Activated T-cell treated with anti-CD3 and anti-CD28 coated beads, Interleukin-2, amount 50 U/mL, for 48 hours (primary cell): ENCODE results near the gene FAM193B.
"Not testable (repeated sequence)": the region's sequence is repeated elsewhere in the genome, so short reads cannot be mapped to it uniquely, and the experiment has no call there.

Experiments
- DNase-seq, 2 experiments: peaks; one replicate each; pipeline ENCODE4 v3.0.0-alpha.2; 2020

FAM193B gene

DNA sequence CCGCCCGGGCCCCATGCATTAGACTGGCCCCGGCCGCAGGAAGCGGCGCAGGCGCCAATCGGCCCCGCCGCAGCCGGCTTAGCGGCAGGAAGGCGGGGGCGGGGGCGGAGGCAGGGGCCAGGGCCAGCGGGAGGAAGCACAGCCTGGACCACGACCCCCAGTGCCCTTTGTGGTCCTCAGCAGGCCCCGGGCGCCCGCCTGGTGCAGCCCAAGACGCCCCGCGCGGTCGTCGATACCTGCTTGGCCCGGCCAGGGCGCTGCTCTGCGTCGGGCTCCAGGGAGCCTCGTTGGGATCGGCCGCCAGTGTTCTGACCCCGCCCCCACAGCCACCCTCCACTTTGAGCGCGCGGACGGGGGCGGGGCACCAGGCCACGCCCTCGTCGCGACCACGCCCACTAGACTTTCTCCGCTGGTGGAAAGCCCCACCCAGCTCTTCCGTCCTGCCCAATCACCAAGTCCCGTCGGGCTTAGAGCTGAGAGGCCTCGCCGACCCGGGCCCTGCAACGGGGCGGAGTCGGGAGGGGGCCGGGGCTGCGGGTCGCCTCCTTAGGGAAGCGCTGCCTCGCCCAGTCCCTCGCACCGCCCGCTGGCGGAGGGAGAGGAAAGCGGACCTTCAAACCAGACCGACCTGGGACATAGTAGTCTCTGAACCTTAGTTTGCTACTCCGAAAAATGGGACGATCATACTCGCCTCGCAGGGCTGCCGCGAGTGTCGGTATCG lies 56.9 kb downstream of the FAM193B start, which contains the start of gene PDLIM7:
PDLIM7 (minus strand) TSS at position 313 of the 721 bp plus-strand sequence. CDS start 1,092 bp downstream, outside the sequence.
- DNase-seq, result peak; percentile 98 to 99

DNA sequence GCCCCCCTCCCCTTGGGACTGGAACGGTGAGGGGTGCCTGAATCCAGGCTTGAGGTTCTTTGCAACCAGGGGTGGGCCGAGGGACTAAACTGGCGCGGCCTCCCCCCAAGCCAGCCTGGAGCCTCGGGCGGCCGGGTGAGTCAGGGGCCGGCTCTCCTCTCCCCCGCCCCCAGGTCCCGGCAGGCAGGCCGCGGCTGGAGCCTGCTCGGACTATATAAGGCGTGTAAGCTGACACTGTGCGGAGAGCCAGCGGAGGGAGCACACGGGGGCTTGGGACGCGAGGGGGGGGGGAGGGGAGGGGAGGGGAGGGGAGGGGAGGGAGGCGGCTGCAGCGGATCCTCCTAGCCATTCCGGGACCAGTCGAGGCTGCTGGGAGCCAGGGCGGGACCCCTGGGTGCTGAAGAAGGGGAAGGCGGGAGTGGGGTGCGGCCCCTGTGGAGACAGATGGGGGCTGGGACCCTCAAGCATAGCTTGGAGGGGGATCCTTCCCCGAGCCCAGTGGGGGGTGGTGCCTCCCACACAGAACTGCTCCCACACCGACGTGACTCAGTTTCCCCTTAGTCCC lies 57.6 kb downstream of the FAM193B start:
- peak in 1 of 2 experiments; percentile 52 for DNase-seq

DNA sequence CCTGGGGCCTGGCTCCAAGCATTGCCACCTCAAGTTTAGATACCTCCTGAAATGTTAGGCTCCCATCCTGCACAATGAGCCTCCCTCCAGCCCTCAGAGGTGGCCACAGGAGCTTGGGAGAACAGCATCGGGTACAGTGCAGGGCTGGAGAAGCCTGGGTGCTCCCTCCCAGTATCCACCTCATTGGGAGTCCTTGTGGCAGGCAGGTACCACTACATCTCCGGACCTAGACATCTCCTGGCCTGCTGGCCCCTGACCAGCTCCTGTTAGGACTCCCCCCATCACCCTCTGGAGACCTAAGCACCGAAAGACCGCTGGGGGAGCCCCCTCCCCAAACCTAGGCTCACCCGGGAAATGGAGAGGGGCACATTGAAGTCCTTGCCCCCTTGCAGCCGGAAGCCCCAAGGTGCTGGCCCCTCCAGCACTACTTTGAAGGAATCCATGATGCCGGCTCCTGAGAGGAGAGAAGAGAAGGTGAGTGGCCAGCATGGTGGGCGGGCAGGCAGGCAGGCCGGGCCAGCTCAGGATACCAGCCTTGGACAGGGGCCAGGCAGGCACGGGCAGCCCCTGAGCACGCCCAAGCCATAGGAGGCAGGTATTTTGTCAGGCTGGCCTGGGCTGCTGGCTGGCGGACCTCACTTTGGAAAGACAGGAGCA lies 58.2 kb downstream of the FAM193B start:
- DNase-seq, result no peak

DNA sequence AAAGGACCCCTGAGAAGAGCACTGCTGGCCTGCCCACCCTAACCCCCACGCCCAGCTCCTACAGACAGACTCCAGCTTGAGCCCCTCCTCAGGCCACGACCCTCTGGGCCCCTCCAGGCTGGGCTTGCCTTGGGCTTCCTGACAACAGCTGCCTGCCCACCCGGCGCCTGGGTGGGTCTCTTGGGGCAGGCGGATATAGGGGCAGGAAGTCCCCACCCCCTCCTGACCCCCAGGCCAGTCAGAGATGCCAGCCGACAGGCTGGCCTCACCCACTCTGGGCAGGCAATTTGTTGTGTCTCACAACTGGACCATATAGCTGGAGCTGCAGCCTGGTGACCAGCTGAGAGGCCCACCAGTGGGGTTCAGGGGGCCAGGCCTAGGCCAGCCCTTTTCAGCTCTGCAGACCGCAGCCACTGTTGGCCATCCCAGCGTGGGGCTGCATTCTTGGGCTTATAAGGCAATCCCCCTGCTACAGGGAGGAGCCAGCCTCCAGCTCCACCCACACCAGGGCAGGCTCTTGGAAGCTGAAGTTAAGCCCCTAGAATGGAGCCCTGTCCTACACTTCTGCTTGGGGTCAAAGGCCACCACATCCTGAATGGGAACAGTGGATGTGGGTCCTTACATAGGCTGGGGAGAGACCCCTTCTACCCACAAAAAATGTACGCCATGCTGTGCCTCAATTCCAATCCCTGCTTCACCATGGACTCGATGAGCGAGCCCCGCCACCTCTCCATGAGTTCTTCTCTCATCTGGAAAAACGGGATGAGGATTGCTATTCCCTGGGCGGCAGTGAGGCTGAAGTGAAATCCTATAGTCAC lies 58.9 kb downstream of the FAM193B start:
- DNase-seq, result no peak

DNA sequence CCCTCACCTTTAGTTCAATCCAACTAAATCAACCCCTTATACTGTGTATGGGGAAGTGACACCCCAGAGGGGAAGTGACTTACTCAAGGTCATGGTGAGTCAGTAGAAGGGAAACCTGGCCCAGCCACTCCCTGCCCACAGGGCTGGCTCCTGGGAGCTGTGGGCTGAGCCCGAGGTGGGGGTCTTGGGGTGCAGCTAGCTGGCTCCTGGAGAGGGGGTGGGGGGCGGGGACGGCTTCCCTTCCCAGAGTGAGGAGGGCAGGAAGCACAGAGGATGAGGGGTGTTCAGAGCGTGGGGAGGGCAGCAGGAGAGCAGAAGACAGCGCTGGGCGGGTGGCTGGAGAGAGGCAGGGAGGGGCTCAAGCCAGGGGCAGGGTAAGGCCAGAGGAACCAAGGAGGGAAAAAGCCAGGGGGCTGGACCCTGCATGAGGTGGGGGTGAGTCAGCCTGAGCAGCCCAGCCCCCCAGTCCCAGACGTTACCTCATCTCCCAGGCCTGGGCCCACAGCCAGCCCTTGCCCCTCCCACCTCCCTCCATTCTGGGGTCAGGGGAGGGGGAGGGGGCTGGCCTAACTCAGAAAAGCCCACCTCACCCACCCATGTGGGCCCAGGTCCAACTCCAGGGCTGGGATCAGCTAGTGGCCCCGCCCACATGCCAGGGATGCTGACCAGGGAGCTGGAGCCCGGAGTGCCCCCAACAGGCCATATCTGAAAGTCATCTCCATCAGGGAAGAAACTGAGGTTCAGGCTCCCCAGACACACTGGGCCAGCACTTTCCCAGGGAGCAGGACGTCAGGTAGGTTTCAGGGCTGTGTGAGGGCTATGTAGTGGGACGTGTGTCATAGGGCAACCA lies 59.8 kb downstream of the FAM193B start:
- peak; percentile 61 to 64 for DNase-seq

DNA sequence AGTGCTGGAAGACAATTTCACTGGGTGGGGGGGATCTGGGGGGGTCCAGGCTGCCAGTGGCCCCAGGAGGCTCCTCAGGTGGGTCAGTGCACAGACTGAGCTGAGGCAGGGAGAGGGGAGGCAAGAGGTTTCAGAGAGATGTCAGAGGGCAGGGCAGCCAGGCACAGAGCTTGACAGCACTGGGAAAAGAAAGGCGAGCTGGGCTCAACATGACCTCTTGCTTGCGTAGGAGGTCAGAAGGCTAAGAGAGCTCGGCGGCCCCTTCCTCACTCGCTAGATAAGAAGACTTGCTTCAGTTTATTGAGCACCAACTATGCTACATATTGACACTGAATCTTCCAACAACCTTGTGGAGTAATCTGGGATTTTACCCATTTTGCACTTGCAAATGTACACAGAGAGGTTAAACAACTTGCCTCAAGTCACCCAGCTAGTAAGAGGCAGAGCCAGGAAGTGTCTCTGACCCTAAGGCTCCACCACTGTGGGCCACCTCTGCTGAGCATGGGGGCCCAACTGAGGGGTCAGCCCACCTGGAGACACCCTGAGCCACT lies 60.5 kb downstream of the FAM193B start:
- no peak for DNase-seq

DNA sequence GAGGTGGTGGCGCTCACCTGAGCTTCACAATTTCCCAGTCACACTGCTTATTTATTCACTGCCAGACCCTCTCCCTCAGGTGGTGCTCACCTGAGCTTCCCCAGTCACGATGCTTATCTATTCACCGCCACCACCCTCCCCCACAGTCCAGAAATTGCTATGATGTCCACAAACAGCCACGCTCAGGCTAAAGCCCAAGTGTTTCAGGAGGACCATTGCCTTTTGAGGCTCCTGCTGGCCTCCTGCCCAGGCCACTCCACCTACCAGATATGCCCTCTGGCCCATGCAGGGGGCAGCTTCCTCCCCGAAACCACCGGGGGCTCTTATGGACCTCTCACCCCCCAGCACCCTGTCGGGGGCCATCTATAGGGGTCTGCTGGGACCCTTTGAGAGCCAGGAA lies 61.5 kb downstream of the FAM193B start:
- no peak for DNase-seq

DNA sequence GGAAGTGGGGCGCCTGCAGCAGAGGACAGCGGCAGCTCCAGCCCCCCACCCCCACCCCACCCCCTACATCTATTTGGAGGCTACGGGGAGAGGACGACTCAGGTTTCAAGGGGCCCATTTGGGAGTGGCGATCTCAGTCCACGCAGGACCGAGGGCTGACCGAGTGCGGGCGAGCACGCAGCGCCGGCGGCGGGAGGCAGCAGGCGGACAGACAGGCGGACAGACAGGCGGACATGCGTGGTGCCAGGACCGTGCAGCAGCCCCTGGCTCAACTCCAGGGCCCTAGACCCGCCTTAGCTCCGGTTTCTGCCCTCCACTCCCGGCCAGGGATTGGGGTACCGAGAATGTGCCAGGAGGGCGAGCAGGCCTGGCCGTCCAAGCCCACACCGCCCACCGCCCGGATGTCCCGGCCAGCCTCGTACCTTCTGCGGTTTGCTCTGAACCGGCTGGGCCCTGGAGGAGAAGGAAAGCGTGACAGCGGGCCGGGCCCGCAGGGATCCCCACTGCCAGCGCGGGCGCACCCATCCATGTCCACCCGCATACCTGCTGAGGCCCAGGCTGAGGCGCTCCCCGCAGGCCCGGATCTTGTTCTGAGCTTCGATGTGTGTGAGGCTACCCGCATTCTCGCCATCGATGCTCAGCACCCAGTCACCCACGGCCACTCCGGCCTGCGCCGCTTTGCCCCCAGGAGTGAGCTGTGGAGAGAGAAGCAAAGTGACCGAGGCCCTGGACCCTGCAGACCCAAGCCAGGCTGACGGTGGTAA lies 62.2 kb downstream of the FAM193B start:
- no peak for DNase-seq

DNA sequence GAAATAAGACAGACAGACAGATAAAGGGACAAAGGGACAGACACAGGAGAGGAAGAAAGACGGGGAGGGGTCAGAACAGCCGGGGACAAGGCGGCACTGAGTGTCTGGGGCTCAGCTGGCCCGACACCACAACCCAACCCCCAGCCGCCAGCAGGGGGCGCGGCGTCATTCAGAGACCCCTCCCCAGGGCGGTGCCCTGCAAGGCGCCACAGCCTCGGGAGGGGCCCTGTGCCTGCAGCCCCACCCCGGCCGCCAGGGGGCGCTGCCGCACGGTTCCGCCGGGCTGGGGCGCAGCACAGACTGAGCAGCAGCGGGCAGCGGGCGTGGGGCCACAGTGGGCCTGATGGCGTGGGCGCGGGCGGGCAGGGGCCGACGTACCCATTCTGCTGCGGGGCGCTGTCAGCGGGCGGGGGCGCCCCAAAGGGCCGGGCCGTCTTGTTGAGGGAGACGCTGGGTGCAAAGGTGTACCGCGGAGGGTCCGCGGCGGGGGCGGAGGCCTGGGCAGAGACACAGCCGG lies 62.9 kb downstream of the FAM193B start:
- DNase-seq, result peak; percentile 67 to 73

DNA sequence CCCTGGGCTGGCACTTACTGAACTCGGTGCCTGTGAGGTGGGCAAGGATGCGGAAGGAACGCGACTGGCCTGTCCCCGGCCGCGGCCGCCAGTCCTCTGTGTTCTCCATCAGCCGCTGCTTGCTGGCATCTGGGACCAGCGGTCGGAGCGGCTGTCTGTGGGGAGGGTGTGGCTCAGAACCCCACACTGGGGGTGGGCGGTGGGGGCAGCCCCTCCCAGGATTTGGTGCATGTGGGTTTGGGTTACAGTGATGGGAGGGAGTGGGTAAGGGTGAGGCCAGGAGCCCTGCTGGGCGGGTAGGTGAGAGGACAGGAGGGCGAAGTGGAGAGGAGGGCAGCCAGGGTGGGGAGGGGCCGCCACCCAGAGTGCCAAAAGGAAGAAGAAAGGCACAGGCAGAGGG lies 63.4 kb downstream of the FAM193B start:
- no peak for DNase-seq

DNA sequence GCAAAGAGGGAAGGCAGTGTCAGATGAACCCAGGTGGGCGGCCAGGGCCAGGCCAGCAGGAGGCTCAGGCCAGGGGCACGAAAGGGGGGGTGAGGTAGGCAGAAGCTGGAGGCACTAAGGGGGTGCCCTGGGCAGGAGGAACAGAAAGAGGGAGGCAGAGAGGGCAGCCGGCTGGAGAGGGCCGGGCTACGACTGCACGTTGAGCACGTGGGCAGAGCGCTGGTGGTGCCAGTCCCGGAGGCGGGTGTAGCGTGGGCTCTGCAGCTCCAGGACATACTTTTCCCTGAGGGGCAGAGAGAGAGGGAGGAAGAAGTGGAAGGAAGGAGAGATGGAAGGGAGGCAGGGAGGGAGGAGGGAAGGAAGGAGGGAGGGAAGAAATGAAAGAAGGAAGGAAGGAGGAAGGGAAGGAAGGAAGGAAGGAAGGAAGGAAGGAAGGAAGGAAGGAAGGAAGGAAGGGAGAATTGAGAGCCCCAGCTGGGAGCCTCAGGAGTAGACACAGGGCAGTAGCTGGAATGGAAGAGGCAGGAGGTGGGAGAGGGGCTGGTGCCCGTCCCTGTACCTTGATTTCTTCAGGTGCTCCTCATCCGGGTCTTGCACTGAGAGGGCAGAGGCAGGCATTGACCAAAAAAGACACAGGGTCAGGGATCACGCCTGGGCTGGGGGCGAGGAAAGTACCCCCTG lies 63.9 kb downstream of the FAM193B start:
- DNase-seq, result no peak

DNA sequence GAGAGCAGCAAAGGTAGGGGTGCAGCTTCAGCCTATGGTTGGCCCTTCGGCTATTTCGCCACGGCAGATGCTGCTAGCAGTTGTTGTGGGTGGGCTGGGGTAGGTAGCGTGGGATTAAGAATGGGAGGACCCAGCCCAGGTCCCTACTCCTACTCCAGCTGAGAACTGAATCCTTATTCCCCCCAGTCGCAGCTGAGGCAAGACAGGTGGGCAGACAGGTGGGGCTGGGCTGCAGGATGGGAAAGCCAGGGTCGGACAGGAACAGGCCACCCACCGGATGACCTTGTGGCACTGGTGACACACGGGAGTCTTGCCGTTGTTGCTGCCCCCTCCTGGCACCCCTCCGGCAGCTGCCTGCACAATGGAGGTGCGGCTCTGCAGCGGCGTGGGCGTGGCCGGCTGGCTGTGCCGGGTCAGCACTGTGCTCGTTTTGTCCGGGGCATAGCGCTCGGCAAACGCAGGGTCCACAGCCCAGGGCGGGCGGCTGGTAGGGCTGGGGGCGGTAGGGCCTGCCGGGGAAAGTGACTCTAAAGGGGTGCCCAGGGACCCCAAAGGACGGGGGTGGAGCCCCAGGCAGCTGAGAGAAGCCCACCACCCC lies 65.1 kb downstream of the FAM193B start:
- no peak for DNase-seq

DNA sequence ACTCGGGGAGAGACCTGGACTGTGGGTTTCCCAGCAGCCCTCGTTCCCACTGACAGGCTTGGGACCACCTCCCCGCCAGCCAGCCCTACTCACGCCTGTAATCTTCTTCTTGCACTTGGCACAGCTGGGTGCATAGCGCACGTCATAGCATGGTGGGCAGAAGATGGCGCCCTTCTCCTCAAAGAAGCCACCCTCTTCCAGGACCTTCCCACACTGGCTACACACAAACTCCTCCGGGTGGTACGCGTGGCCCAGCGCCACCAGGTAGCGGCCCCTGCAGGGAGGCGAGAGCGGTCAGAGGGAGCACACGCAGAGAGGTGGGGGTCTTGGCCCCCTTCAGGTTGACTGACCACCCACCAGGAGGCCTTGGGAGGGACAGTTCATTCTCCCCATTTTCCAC lies 66.4 kb downstream of the FAM193B start:
- DNase-seq, result no peak

DNA sequence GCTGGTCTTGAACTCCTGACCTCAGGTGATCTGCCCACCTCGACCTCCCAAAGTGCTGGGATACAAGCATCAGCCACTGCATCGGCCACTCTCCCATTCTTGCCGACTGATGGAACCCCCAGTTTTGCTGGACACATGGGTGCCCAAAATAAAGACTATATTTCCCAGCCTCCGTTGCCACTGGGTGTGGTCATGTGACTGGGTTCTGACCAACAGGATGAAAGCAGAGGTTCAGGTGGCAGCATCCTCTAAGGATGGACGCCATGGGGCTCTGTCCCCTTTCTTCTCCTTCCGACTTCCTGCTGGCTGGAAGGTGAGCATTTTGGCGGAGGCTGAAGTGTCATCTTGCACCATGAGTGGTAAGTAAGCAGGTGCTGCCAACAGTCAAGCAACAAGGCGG lies 67.2 kb downstream of the FAM193B start:
- DNase-seq, result no peak

DNA sequence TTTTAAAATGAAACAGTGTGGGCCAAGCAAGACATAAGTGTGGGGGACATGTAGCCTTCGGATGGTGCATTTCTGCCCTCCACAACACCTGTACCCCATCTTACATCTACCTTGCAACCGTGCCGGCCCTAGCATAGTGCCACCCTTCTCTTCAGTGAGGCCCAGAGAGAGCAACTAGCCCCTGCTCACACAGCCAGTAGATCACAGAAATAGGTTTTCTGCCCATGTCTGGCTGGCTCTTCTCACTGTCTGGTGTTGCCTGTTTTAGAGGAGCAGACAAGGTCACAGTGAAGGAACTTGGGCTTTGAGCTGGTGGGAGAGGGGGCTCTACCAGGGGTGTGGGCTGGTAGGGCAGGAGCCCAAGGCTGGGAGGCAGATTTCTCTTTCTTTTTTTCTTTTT lies 68.1 kb downstream of the FAM193B start:
- no peak for DNase-seq

DNA sequence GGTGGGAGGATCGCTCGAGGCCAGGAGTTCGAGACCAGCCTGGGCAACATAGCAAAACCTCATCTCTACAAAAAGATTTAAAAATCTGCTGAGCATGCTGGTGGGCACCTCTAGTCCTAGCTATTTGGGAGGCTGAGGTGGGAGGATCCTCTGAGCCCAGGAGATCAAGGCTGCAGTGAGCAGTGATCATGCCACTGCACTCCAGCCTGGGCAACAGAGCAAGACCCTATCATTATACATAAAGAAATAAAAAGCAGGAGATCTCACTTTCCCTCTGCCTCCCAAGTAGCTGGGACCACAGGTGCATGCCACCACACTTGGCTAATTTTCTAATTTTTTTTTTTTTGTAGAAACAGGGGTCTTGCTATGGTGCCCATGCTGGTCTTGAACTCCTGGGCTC lies 68.6 kb downstream of the FAM193B start:
- not testable (repeated sequence) for DNase-seq

DNA sequence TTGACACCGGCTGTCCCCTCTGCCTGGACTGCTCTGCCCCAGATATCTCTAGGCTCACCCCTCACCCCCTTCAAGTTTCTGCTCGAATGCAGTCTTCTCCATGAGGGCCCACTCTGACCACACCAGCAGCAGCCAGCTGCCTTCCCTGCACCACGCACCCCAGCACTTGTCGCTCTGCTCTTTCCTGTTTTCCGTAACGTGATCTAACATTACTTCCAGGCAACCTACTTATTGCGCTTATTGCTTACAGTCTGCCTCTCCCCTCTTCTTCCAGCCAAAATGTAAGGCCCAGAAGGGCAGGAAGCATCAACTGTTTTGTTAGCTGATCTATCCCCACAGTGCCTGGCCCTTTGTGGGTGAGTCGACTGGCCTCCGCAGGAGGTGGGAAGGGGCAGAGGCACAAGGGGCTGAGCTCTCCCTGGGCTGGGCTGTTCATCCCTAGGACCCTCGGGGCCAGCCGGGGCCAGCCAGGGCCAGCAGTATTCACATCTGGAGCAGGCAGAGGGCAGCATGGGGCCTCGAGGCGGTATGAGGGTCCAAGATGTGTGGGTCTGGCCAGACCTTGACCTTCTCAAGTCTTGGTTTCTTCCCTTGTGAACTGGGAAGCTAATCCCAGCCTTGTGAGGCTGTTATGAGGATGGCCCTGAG lies 69.3 kb downstream of the FAM193B start:
- no peak for DNase-seq

DNA sequence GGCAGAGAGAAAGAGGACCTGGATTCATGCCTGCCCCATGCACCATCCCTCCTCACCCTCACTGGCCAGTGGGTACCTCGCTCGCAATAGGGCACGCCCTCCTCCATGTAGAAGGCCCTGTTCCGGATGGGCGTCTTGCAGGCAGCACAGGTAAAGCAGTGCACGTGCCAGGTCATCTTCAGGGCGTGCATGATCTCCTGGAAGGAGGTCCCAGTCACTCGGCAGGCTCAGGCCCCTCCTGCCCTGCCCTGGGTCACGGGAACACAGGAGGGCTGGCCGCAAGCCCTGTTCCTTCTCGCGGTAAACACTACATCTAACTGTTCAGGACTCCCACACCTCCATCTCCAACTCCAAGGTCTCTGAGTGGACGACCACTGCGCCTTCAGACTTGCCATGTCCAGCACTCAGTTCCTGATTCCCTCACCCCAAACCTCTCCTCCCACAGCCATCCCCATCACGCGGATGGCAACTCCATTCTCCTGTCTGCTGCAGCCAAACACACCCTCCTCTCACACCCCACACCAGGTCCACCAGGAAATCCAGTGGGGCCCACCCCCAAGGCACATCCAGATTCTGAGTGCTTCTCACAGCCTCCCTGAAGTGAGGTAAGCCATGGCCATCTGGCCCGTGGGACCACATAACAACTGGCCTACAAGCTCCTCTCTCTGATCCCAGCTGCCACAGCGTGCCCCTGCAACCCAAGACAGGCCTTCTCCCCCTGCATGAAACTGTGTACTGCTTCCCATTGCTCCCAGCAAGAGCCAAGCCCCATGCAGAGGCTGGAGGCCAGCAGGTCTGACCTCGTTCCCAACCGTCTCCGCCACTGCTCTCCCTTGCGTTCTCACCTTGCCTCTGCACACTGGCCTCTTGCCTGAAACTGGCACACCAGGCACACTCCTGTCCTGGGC lies 70.1 kb downstream of the FAM193B start:
- no peak for DNase-seq
